Liver (tissue), 9 donors: ENCODE data around the gene LCP2. TPM values are rescaled to one million over a fixed set of nuclear protein-coding genes. Genes with fewer than 3 reads are reported as not detected.

Experiments
- DNase-seq: peaks from one replicate; pipeline ENCODE4 v3.0.0-alpha.2; 2017; ENCODE audit warnings: low spot score
- H3K27ac ChIP-seq, 2 donors: one replicate each; pipeline ENCODE4 v1.7.0; 2013; ENCODE audit warnings: inconsistent platforms in 2 of 2, low read length in 2 of 2, control low read depth in 1 of 2, low read depth in 1 of 2, mild to moderate bottlenecking in 1 of 2
- H3K27me3 ChIP-seq, 4 donors: one replicate each; pipeline versions ENCODE4 v1.6.1 to v1.7.0; 2013; ENCODE audit warnings: low read length in 3 of 4, inconsistent platforms in 1 of 4, mild to moderate bottlenecking in 1 of 4, moderate library complexity in 1 of 4; ENCODE audit not compliant: control insufficient read depth in 4 of 4, insufficient read depth in 4 of 4
- H3K36me3 ChIP-seq, 4 donors: one replicate each; pipeline versions ENCODE4 v1.6.1 to v1.7.0; 2013; ENCODE audit warnings: low read length in 3 of 4, mild to moderate bottlenecking in 3 of 4, low read depth in 1 of 4, moderate library complexity in 1 of 4; ENCODE audit not compliant: control insufficient read depth in 4 of 4, insufficient read depth in 3 of 4
- H3K4me1 ChIP-seq, 4 donors: one replicate each; pipeline versions ENCODE4 v1.6.1 to v1.7.0; 2013; ENCODE audit warnings: low read length in 3 of 4, mild to moderate bottlenecking in 3 of 4, moderate library complexity in 1 of 4; ENCODE audit not compliant: control insufficient read depth in 4 of 4, insufficient read depth in 4 of 4
- H3K4me3 ChIP-seq, 3 donors: one replicate each; pipeline versions ENCODE4 v1.6.1 to v1.7.0; 2013; ENCODE audit warnings: low read length in 3 of 3, control low read depth in 1 of 3, low read depth in 1 of 3, mild to moderate bottlenecking in 1 of 3
- H3K9ac ChIP-seq, 2 donors: one replicate each; pipeline ENCODE4 v1.7.0; 2013; ENCODE audit warnings: low read length in 2 of 2, mild to moderate bottlenecking in 2 of 2, moderate library complexity in 2 of 2, control low read depth in 1 of 2, low read depth in 1 of 2
- H3K9me3 ChIP-seq, 4 donors: one replicate each; pipeline versions ENCODE4 v1.6.1 to v1.7.0; 2013; ENCODE audit warnings: low read length in 3 of 4; ENCODE audit not compliant: control insufficient read depth in 4 of 4
- EGR1 ChIP-seq, 2 donors: IDR thresholded peaks; 2 replicates each; pipeline ENCODE4 v1.6.1; 2016 to 2018; ENCODE audit warnings: antibody characterized with exemption in 2 of 2, low read depth in 2 of 2
- FOXA1 ChIP-seq: IDR thresholded peaks from 2 replicates; pipeline ENCODE4 v1.6.1; 2016; ENCODE audit warnings: antibody characterized with exemption
- FOXA2 ChIP-seq: IDR thresholded peaks from 2 replicates; pipeline ENCODE4 v1.6.1; 2016; ENCODE audit warnings: antibody characterized with exemption
- GABPA ChIP-seq, 2 donors: IDR thresholded peaks in 1 of 2; conservative IDR thresholded peaks in 1 of 2; 2 replicates each; pipeline ENCODE4 v1.6.1; 2016; ENCODE audit warnings: antibody characterized with exemption in 2 of 2, mild to moderate bottlenecking in 1 of 2, moderate library complexity in 1 of 2
- HNF4G ChIP-seq: IDR thresholded peaks from 2 replicates; pipeline ENCODE4 v1.6.1; 2016; ENCODE audit warnings: antibody characterized with exemption
- JUND ChIP-seq, 2 donors: IDR thresholded peaks; 2 replicates each; pipeline ENCODE4 v1.6.1; 2016; ENCODE audit warnings: antibody characterized with exemption in 2 of 2
- NR2F2 ChIP-seq: IDR thresholded peaks from 2 replicates; pipeline ENCODE4 v1.6.1; 2016; ENCODE audit warnings: antibody characterized with exemption
- RAD21 ChIP-seq, 2 donors: IDR thresholded peaks; 2 replicates each; pipeline ENCODE4 v1.6.1; 2016; ENCODE audit warnings: antibody characterized with exemption in 2 of 2, mild to moderate bottlenecking in 2 of 2
- RXRA ChIP-seq, 2 donors: IDR thresholded peaks; 2 replicates each; pipeline ENCODE4 v1.6.1; 2017 to 2018; ENCODE audit warnings: antibody characterized with exemption in 2 of 2, mild to moderate bottlenecking in 1 of 2
- TAF1 ChIP-seq: conservative IDR thresholded peaks from 2 replicates; pipeline ENCODE4 v1.6.1; 2016; ENCODE audit warnings: antibody characterized with exemption, mild to moderate bottlenecking
- YY1 ChIP-seq: IDR thresholded peaks from 2 replicates; pipeline ENCODE4 v1.6.1; 2016; ENCODE audit warnings: antibody characterized with exemption, mild to moderate bottlenecking
- WGBS: extraction: QIAGEN DNeasy Blood & Tissue Kit; methylation state at CpG from one replicate; pipeline ENCODE4 v1.1.7; 2013; 5-methylcytosine and 5-hydroxymethylcytosine counted together
- polyA plus RNA-seq, 2 donors: library from polyadenylated mRNA; stranded (reverse) in 1 of 2; unstranded in 1 of 2; fragments of 200-250 nt in 1 of 2; fragments of >200 nt in 1 of 2; fragmentation: Nextera tagmentation in 1 of 2; extraction: Ambion mirVana in 1 of 2; gene quantifications; one replicate each; pipeline versions ENCODE4 v1.2.1 to v1.2.3, GENCODE V29; 2013 to 2015
- total RNA-seq, 2 donors: library from RNA; depleted of rRNA; stranded (reverse); fragments of >200 nt; gene quantifications; one replicate each; pipeline ENCODE4 v1.2.3, GENCODE V29; 2014
- TF ChIP-seq, protein P1 (sequence below): IDR thresholded peaks from 2 replicates; pipeline ENCODE4 v1.6.1; 2016; ENCODE audit warnings: antibody characterized with exemption
- TF ChIP-seq, protein P2 (sequence below): IDR thresholded peaks from 2 replicates; pipeline ENCODE4 v1.6.1; 2016; ENCODE audit warnings: antibody characterized with exemption
- TF ChIP-seq, protein P3 (sequence below): fragments of 150-350 bp; IDR thresholded peaks from 2 replicates; pipeline ENCODE4 v1.5.1; 2017; ENCODE audit warnings: improper control_type of control experiment, low read depth, low read length; ENCODE audit not compliant: missing input control
- TF ChIP-seq, protein P4 (sequence below): IDR thresholded peaks from 2 replicates; pipeline ENCODE4 v1.6.1; 2016; ENCODE audit warnings: antibody characterized with exemption, mild to moderate bottlenecking
- donor health status: healthy.
- donor health status: healthy.
- donor health status: healthy.
- donor health status: healthy.
- donor health status: healthy.

The LCP2 gene
- total and polyA plus RNA-seq, 4 donors, result 3.6 to 16.3 (median 6.7) TPM

DNA sequence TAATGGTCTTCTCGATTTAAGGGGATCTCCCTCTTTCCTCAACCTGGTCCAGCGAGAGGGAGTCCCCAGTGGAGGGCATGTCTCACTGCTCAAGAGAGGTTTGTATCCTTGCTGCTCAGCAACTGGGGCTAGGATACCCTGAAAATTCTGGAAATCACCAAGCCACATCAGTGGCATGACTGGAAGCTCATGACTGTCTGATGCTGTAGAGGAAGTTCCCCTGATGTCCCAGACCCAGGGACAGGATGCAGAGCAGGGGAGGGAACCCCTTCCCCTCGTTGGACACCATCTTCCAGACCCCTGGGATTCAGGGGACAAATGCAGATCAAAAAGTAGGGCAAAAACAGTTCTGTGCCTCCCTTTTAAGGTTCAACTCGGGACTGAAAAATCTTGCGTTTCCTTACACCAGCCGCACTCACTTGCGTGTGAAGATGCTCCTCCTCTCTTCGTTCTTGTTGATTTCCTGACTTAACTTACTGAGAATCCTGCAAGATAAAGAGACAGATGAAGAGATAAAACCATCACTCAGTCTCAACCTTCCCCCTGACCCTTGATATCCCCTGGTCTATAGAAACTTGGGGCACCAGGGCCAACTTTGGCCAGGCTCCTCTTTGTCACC is 22.1 kb downstream of the LCP2 start:
- peaks cover 0 to 5% (median 1%) of the 10 kb centered on the region in 4 donors for H3K36me3 ChIP-seq
- 63% methylated on average over 8 of the region's 8 CpGs for WGBS
- H3K4me1 ChIP-seq, result peaks cover 0 to 9% (median 5%) of the 10 kb centered on the region in 4 donors
- H3K27me3 ChIP-seq, result no peaks in the 10 kb centered on the region
- no peak for DNase-seq
- no peak for TF ChIP-seq HNF4G
- TF ChIP-seq JUND (IDR thresholded peaks at IDR 0.05), result no peak
- TF ChIP-seq TAF1, result no peak
- TF ChIP-seq, protein P1, sequence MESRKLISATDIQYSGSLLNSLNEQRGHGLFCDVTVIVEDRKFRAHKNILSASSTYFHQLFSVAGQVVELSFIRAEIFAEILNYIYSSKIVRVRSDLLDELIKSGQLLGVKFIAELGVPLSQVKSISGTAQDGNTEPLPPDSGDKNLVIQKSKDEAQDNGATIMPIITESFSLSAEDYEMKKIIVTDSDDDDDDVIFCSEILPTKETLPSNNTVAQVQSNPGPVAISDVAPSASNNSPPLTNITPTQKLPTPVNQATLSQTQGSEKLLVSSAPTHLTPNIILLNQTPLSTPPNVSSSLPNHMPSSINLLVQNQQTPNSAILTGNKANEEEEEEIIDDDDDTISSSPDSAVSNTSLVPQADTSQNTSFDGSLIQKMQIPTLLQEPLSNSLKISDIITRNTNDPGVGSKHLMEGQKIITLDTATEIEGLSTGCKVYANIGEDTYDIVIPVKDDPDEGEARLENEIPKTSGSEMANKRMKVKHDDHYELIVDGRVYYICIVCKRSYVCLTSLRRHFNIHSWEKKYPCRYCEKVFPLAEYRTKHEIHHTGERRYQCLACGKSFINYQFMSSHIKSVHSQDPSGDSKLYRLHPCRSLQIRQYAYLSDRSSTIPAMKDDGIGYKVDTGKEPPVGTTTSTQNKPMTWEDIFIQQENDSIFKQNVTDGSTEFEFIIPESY, result no peak
- TF ChIP-seq, protein P2, sequence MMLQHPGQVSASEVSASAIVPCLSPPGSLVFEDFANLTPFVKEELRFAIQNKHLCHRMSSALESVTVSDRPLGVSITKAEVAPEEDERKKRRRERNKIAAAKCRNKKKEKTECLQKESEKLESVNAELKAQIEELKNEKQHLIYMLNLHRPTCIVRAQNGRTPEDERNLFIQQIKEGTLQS, result no peak
- TF ChIP-seq GABPA (IDR thresholded peaks at IDR 0.05 in 1 of 2, conservative IDR thresholded peaks at IDR 0.05 in 1 of 2), result no peak
- no peak for TF ChIP-seq RAD21 (IDR thresholded peaks at IDR 0.05)
- TF ChIP-seq, protein P3, sequence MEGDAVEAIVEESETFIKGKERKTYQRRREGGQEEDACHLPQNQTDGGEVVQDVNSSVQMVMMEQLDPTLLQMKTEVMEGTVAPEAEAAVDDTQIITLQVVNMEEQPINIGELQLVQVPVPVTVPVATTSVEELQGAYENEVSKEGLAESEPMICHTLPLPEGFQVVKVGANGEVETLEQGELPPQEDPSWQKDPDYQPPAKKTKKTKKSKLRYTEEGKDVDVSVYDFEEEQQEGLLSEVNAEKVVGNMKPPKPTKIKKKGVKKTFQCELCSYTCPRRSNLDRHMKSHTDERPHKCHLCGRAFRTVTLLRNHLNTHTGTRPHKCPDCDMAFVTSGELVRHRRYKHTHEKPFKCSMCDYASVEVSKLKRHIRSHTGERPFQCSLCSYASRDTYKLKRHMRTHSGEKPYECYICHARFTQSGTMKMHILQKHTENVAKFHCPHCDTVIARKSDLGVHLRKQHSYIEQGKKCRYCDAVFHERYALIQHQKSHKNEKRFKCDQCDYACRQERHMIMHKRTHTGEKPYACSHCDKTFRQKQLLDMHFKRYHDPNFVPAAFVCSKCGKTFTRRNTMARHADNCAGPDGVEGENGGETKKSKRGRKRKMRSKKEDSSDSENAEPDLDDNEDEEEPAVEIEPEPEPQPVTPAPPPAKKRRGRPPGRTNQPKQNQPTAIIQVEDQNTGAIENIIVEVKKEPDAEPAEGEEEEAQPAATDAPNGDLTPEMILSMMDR, result no peak
- TF ChIP-seq NR2F2, result no peak
- no peak for TF ChIP-seq FOXA2
- TF ChIP-seq, protein P4, sequence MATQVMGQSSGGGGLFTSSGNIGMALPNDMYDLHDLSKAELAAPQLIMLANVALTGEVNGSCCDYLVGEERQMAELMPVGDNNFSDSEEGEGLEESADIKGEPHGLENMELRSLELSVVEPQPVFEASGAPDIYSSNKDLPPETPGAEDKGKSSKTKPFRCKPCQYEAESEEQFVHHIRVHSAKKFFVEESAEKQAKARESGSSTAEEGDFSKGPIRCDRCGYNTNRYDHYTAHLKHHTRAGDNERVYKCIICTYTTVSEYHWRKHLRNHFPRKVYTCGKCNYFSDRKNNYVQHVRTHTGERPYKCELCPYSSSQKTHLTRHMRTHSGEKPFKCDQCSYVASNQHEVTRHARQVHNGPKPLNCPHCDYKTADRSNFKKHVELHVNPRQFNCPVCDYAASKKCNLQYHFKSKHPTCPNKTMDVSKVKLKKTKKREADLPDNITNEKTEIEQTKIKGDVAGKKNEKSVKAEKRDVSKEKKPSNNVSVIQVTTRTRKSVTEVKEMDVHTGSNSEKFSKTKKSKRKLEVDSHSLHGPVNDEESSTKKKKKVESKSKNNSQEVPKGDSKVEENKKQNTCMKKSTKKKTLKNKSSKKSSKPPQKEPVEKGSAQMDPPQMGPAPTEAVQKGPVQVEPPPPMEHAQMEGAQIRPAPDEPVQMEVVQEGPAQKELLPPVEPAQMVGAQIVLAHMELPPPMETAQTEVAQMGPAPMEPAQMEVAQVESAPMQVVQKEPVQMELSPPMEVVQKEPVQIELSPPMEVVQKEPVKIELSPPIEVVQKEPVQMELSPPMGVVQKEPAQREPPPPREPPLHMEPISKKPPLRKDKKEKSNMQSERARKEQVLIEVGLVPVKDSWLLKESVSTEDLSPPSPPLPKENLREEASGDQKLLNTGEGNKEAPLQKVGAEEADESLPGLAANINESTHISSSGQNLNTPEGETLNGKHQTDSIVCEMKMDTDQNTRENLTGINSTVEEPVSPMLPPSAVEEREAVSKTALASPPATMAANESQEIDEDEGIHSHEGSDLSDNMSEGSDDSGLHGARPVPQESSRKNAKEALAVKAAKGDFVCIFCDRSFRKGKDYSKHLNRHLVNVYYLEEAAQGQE, result no peak
- no peak for TF ChIP-seq FOXA1
- TF ChIP-seq YY1, result no peak
- TF ChIP-seq EGR1 (IDR thresholded peaks at IDR 0.05; ENCODE audit: low read depth in 2 of 2), result no peak
- TF ChIP-seq RXRA (IDR thresholded peaks at IDR 0.05), result no peak
- no peaks in the 10 kb centered on the region for H3K9me3 ChIP-seq
- peak overlapping the region in 1 of 2 donors; percentile 6 for H3K27ac ChIP-seq
- H3K4me3 ChIP-seq, result no peak overlapping the region
- H3K9ac ChIP-seq, result no peak overlapping the region
